ENCODE results near the gene ACAN.

ACAN gene

GRCh38 chr15:88905576-88905975, 102.3 kb downstream of the ACAN start:
- TF ChIP-seq CTCF (IDR thresholded peaks at IDR 0.05; ENCODE audit: extremely low read depth, insufficient read depth, missing control alignments) = no peak
- in situ Hi-C loops (cut with MboI; ENCODE audit: low pct_unique_long_range_greater_than_20kb, low sequenced_read_pairs, unreplicated experiment) = loop anchor here (25.0 kb wide), 1 partner anchor 282 kb away; no protein-coding TSS in a partner anchor
- DNase-seq (ENCODE audit: low spot score) = no peak

- no peak for DNase-seq (ENCODE audit: low spot score)
- in situ Hi-C loops (cut with MboI; ENCODE audit: low pct_unique_long_range_greater_than_20kb, low sequenced_read_pairs, unreplicated experiment) = loop anchor here (25.0 kb wide), 1 partner anchor 281 kb away; no protein-coding TSS in a partner anchor
- TF ChIP-seq CTCF (IDR thresholded peaks at IDR 0.05; ENCODE audit: extremely low read depth, insufficient read depth, missing control alignments) = no peak
Measured at GRCh38 chr15:88906130-88906529, 102.9 kb downstream of the ACAN start.

GRCh38 chr15:88906551-88906950, 103.3 kb downstream of the ACAN start:
- DNase-seq (ENCODE audit: low spot score) = no peak
- TF ChIP-seq CTCF (IDR thresholded peaks at IDR 0.05; ENCODE audit: extremely low read depth, insufficient read depth, missing control alignments) = no peak
- in situ Hi-C loops (cut with MboI; ENCODE audit: low pct_unique_long_range_greater_than_20kb, low sequenced_read_pairs, unreplicated experiment) = loop anchor here (25.0 kb wide), 1 partner anchor 281 kb away; no protein-coding TSS in a partner anchor

- in situ Hi-C loops (cut with MboI; ENCODE audit: low pct_unique_long_range_greater_than_20kb, low sequenced_read_pairs, unreplicated experiment) = loop anchor here (25.0 kb wide), 1 partner anchor 280 kb away; no protein-coding TSS in a partner anchor
- TF ChIP-seq CTCF (IDR thresholded peaks at IDR 0.05; ENCODE audit: extremely low read depth, insufficient read depth, missing control alignments) = no peak
- DNase-seq (ENCODE audit: low spot score) = no peak
Measured at GRCh38 chr15:88907111-88907510, 103.9 kb downstream of the ACAN start.

GRCh38 chr15:88908123-88908522, 104.9 kb downstream of the ACAN start:
- TF ChIP-seq CTCF (IDR thresholded peaks at IDR 0.05; ENCODE audit: extremely low read depth, insufficient read depth, missing control alignments) = no peak
- in situ Hi-C loops (cut with MboI; ENCODE audit: low pct_unique_long_range_greater_than_20kb, low sequenced_read_pairs, unreplicated experiment) = loop anchor here (25.0 kb wide), 1 partner anchor 279 kb away; no protein-coding TSS in a partner anchor

GRCh38 chr15:88908697-88909621, 105.7 kb downstream of the ACAN start:
- in situ Hi-C loops (cut with MboI; ENCODE audit: low pct_unique_long_range_greater_than_20kb, low sequenced_read_pairs, unreplicated experiment) = loop anchor here (25.0 kb wide), 1 partner anchor 278 kb away; no protein-coding TSS in a partner anchor
- no peak for TF ChIP-seq CTCF (IDR thresholded peaks at IDR 0.05; ENCODE audit: extremely low read depth, insufficient read depth, missing control alignments)
- DNase-seq (ENCODE audit: low spot score) = peak; percentile 4

More at GRCh38 chr15:88908123-88908522, 104.9 kb downstream of the ACAN start:
- DNase-seq (ENCODE audit: low spot score) = no peak

Data from GM13977 (cell line).